WTC11 (cell line): ENCODE results near the gene CNIH3. TPM values are rescaled to one million over a fixed set of nuclear protein-coding genes. Genes with fewer than 3 reads are reported as not detected.

Experiments used
- ATAC-seq: fragments of 200-7000 bp; cut with Tn5 transposase; 2 replicates; pipeline ENCODE4 v1.10.0; 2021; ENCODE audit warnings: mild to moderate bottlenecking, moderate library complexity
- CTCF ChIA-PET: fragments of 300-600 bp; sonication (Branson Sonifier 250); formaldehyde crosslinking; loops from one replicate; lab custom pipeline; 2021; ENCODE audit warnings: antibody characterized with exemption; lab: Charles Lee
- POLR2A ChIA-PET: fragments of 350-600 bp; sonication (Branson Sonifier 250); formaldehyde crosslinking; loops from one replicate; lab custom pipeline; 2021; ENCODE audit warnings: antibody characterized with exemption; lab: Charles Lee
- DNase-seq: peaks from one replicate; pipeline ENCODE4 v3.0.0; 2021; ENCODE audit warnings: low spot score
- H3K27ac Mint-ChIP-seq: 2 replicates; pipeline ENCODE4 v1.8.0; 2021; ENCODE audit warnings: mixed read lengths
- H3K27me3 Mint-ChIP-seq: 2 replicates; pipeline ENCODE4 v1.8.0; 2021; ENCODE audit warnings: low read depth, mild to moderate bottlenecking, moderate library complexity, mixed read lengths
- H3K36me3 Mint-ChIP-seq: 2 replicates; pipeline ENCODE4 v1.8.0; 2021; ENCODE audit warnings: mixed read lengths
- H3K4me1 Mint-ChIP-seq: 2 replicates; pipeline ENCODE4 v1.8.0; 2022; ENCODE audit warnings: mixed read lengths
- H3K4me3 Mint-ChIP-seq: 2 replicates; pipeline ENCODE4 v1.8.0; 2021; ENCODE audit warnings: mild to moderate bottlenecking, moderate library complexity, mixed read lengths
- H3K9me3 Mint-ChIP-seq: 2 replicates; pipeline ENCODE4 v1.8.0; 2021; ENCODE audit warnings: mixed read lengths
- ATF6 ChIP-seq: sonication (generic); formaldehyde crosslinking; IDR thresholded peaks from 2 replicates; pipeline ENCODE4 v1.8.1; 2023; ENCODE audit warnings: mild to moderate bottlenecking, missing genetic modification reagents
- CREB1 ChIP-seq: sonication (generic); formaldehyde crosslinking; IDR thresholded peaks from 2 replicates; pipeline ENCODE4 v1.8.0; 2023; ENCODE audit warnings: mild to moderate bottlenecking, missing genetic modification reagents
- ERG ChIP-seq: fragments of 250-450 bp; sonication (Bioruptor Pico); IDR thresholded peaks from 2 replicates; pipeline ENCODE4 v1.8.0; 2021; ENCODE audit warnings: mild to moderate bottlenecking
- FOXJ3 ChIP-seq: sonication (generic); formaldehyde crosslinking; IDR thresholded peaks from 2 replicates; pipeline ENCODE4 v1.9.0; 2021; ENCODE audit warnings: missing genetic modification reagents, mild to moderate bottlenecking, borderline replicate concordance
- FOXK1 ChIP-seq: sonication (generic); formaldehyde crosslinking; IDR thresholded peaks from 2 replicates; pipeline ENCODE4 v1.8.0; 2022; ENCODE audit warnings: mild to moderate bottlenecking, moderate library complexity, missing genetic modification reagents
- JAZF1 ChIP-seq: fragments of 250-450 bp; sonication (Bioruptor Pico); IDR thresholded peaks from 2 replicates; pipeline ENCODE4 v1.9.0; 2021; ENCODE audit warnings: moderate library complexity, mild to moderate bottlenecking, inconsistent platforms
- NFYB ChIP-seq: sonication (generic); formaldehyde crosslinking; conservative IDR thresholded peaks from 2 replicates; pipeline ENCODE4 v1.8.0; 2022; ENCODE audit warnings: low read depth, missing genetic modification reagents
- NR1H2 ChIP-seq: sonication (generic); formaldehyde crosslinking; IDR thresholded peaks from 2 replicates; pipeline ENCODE4 v1.9.0; 2021; ENCODE audit warnings: mild to moderate bottlenecking, moderate library complexity, missing genetic modification reagents
- OVOL2 ChIP-seq: fragments of 250-450 bp; sonication (Bioruptor Pico); IDR thresholded peaks from 2 replicates; pipeline ENCODE4 v1.9.0; 2021; ENCODE audit warnings: mild to moderate bottlenecking, borderline replicate concordance
- SMAD4 ChIP-seq: sonication (generic); formaldehyde crosslinking; IDR thresholded peaks from 2 replicates; pipeline ENCODE4 v1.8.0; 2022; ENCODE audit warnings: mild to moderate bottlenecking, missing genetic modification reagents
- SOX15 ChIP-seq: fragments of 250-450 bp; sonication (Bioruptor Pico); IDR thresholded peaks from 2 replicates; pipeline ENCODE4 v1.9.0; 2021; ENCODE audit warnings: mild to moderate bottlenecking
- TCF7 ChIP-seq: sonication (generic); formaldehyde crosslinking; IDR thresholded peaks from 2 replicates; pipeline ENCODE4 v1.8.0; 2022; ENCODE audit warnings: mild to moderate bottlenecking, low read depth, missing genetic modification reagents, moderate library complexity
- TEAD1 ChIP-seq: sonication (generic); formaldehyde crosslinking; IDR thresholded peaks from 2 replicates; pipeline ENCODE4 v1.8.0; 2022; ENCODE audit warnings: mild to moderate bottlenecking, missing genetic modification reagents
- ZNF423 ChIP-seq: fragments of 250-450 bp; sonication (Bioruptor Pico); IDR thresholded peaks from 2 replicates; pipeline ENCODE4 v2.1.2; 2022; ENCODE audit warnings: mild to moderate bottlenecking, moderate library complexity
- total RNA-seq: library from RNA; stranded (reverse); gene quantifications from 3 replicates; pipeline ENCODE4 v1.2.3, GENCODE V29; 2021
- TF ChIP-seq, protein P1 (sequence below): fragments of 250-450 bp; sonication (Bioruptor Pico); IDR thresholded peaks from 2 replicates; pipeline ENCODE4 v2.1.2; 2022; ENCODE audit warnings: mild to moderate bottlenecking, moderate library complexity

Gene CNIH3
- total RNA-seq, 1 experiment from 2014 or later, result 8.1 TPM

DNA sequence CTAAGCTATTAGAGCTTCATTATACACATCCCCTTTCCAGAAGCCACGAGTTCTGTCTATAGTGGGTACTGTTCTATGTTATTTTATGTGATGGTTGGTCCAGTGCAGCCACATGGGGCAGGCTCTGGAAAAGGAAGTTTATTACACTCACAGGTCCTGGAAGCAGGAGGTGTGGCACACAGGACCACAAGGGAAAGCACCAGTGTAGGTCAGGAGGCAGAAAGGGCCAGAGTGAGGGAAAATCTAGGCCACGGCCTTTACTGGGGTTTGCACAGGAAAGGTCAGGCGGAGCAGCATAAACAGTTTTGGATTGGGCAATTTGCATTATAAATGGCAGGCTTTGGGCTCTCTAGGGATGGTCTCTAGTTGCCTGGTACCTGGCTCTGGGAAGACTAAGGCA lies 21.8 kb upstream of the CNIH3 start:
- peaks cover 32% of the 10 kb centered on the region for H3K4me1 Mint-ChIP-seq
- peaks cover 21% of the 10 kb centered on the region for H3K9me3 Mint-ChIP-seq
- CTCF ChIA-PET, result no interaction called here
- H3K36me3 Mint-ChIP-seq, result peaks cover 3% of the 10 kb centered on the region; the same call in 1 of the 2 replicates
- no peak for DNase-seq
- H3K27me3 Mint-ChIP-seq, result no peaks in the 10 kb centered on the region
- no peak overlapping the region for H3K27ac Mint-ChIP-seq
- TF ChIP-seq SOX15 (CRISPR knock-in tag), result no peak
- TF ChIP-seq, all 79 proteins: peak for 0
- ATAC-seq, result peak; percentile 38
- POLR2A ChIA-PET, result interaction anchor here (0.6 kb wide), 1 partner anchor 143 kb away, joined by 3 read pairs; no protein-coding TSS in a partner anchor
- no peak overlapping the region for H3K4me3 Mint-ChIP-seq

GRCh38 chr1:224594851-224595250 lies 21.3 kb upstream of the CNIH3 start:
- peaks cover 29% of the 10 kb centered on the region for H3K4me1 Mint-ChIP-seq
- H3K36me3 Mint-ChIP-seq, result peaks cover 3% of the 10 kb centered on the region; the same call in 1 of the 2 replicates
- ATAC-seq, result no peak
- CTCF ChIA-PET, result no interaction called here
- TF ChIP-seq NFYB (CRISPR knock-in tag) (no peak), ERG (CRISPR knock-in tag) (no peak), CREB1 (CRISPR knock-in tag) (no peak), ATF6 (CRISPR knock-in tag) (no peak), SMAD4 (CRISPR knock-in tag) (no peak), NR1H2 (CRISPR knock-in tag) (no peak), FOXJ3 (CRISPR knock-in tag) (no peak), OVOL2 (CRISPR knock-in tag) (no peak), FOXK1 (CRISPR knock-in tag) (no peak), TCF7 (CRISPR knock-in tag) (no peak)
- TF ChIP-seq, protein P1, sequence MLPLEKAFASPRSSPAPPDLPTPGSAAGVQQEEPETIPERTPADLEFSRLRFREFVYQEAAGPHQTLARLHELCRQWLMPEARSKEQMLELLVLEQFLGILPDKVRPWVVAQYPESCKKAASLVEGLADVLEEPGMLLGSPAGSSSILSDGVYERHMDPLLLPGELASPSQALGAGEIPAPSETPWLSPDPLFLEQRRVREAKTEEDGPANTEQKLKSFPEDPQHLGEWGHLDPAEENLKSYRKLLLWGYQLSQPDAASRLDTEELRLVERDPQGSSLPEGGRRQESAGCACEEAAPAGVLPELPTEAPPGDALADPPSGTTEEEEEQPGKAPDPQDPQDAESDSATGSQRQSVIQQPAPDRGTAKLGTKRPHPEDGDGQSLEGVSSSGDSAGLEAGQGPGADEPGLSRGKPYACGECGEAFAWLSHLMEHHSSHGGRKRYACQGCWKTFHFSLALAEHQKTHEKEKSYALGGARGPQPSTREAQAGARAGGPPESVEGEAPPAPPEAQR (CRISPR knock-in tag), result no peak
- TF ChIP-seq, all 79 proteins: peak for 0
- H3K27me3 Mint-ChIP-seq, result no peaks in the 10 kb centered on the region
- peaks cover 21% of the 10 kb centered on the region for H3K9me3 Mint-ChIP-seq
- POLR2A ChIA-PET, result interaction anchor here (0.6 kb wide), 1 partner anchor 143 kb away, joined by 3 read pairs; no protein-coding TSS in a partner anchor
- H3K27ac Mint-ChIP-seq, result no peak overlapping the region
- no peak for DNase-seq
- no peak overlapping the region for H3K4me3 Mint-ChIP-seq

DNA sequence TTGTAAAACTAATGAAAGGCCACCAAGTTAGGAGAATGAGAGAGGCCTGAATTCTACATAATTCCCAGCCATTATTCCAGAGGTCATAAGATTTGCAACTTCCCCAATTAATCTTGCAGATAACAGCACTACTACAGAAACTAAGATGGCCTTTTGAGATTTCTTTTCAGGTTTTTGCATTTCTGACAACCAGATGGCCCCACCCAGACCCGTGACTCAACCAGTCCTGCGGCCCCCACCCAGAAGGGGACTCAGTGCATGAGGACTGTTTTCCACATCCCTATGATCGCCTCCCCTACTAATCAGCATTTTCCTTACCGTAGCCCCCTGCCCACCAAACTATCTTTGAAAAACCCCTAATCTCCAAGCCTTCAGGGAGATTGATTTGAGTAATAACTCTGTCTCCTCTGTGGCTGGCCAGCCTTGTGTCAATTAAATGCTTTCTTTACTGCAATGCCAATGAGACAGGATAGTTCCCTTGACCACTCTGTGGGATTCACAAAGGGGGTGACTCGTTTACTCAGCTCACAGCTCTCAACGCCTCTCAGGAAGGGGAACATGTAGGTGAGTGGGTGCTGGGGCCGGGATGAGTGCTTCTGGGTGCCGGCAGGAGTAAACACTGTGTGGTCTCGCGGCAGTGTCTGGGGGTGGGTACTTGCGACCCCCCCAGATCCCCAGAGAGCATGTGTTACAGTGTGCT lies 10.5 kb upstream of the CNIH3 start:
- Mint-ChIP-seq H3K4me1 (peaks cover 66% of the 10 kb centered on the region), H3K4me3 (no peak overlapping the region), H3K27ac (no peak overlapping the region), H3K36me3 (peaks cover 24% of the 10 kb centered on the region), H3K27me3 (peaks cover 28% of the 10 kb centered on the region), H3K9me3 (peaks cover 18% of the 10 kb centered on the region)
- TF ChIP-seq JAZF1 (CRISPR knock-in tag), result no peak
- no peak for TF ChIP-seq NFYB (CRISPR knock-in tag)
- TF ChIP-seq ZNF423 (CRISPR knock-in tag), result no peak
- TF ChIP-seq TEAD1 (CRISPR knock-in tag), result no peak
- CTCF ChIA-PET, result no interaction called here
- DNase-seq (no peak), ATAC-seq (no peak)
- POLR2A ChIA-PET, result no interaction called here
